GM12873 (cell line): ENCODE data around the gene TAS1R2.
A peak's percentile ranks its signal among the peaks of the same experiment; 100 is the strongest.

Source experiments
- TF ChIP-seq, protein P1 (sequence below): IDR thresholded peaks from 2 replicates; pipeline ENCODE4 v1.5.1; 2012; ENCODE audit warnings: low read depth, mild to moderate bottlenecking, moderate library complexity, low read length, control low read depth; ENCODE audit not compliant: insufficient read depth; ENCODE audit errors: missing control alignments

Gene TAS1R2

DNA sequence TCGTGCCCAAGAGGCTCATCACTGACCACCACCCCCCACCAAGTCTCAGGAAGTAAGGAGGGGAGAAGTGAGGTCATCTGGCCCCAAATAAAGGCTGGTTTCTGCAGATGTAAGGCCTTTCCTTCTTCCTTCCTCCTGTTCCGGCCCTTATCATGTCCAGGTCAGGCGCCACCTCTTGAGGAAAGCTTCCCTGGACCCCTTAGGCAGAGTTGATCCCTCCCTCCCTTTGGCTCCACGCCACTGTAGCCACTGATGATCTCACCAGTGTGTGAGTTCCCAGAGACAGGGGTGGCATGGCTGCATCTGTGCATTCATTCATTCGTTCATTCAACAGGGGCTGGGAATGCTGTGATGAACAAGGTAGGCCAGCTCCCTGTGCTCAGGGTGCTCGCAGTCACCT lies 59.2 kb downstream of the TAS1R2 start:
- TF ChIP-seq, protein P1, sequence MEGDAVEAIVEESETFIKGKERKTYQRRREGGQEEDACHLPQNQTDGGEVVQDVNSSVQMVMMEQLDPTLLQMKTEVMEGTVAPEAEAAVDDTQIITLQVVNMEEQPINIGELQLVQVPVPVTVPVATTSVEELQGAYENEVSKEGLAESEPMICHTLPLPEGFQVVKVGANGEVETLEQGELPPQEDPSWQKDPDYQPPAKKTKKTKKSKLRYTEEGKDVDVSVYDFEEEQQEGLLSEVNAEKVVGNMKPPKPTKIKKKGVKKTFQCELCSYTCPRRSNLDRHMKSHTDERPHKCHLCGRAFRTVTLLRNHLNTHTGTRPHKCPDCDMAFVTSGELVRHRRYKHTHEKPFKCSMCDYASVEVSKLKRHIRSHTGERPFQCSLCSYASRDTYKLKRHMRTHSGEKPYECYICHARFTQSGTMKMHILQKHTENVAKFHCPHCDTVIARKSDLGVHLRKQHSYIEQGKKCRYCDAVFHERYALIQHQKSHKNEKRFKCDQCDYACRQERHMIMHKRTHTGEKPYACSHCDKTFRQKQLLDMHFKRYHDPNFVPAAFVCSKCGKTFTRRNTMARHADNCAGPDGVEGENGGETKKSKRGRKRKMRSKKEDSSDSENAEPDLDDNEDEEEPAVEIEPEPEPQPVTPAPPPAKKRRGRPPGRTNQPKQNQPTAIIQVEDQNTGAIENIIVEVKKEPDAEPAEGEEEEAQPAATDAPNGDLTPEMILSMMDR = no peak

DNA sequence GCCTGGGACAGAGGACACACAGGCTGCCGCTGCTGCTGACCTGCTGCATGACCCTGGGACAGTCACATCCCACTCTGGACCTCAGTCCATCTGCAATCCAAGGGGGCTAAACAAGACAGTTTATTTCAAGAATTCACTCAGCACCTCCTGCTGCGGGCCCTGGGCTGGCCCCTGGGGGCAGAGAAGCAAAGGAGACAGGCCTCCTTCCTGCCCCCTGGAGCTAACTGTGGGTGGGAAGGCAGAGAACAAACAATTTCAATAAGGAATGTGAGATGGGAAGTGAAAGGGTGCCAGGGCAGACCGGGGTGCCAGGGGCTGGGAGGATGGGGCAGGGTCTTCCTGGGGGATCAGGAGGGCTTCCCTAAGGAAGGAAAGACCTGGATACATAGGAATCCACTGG lies 60.0 kb downstream of the TAS1R2 start:
- TF ChIP-seq, protein P1 = no peak

DNA sequence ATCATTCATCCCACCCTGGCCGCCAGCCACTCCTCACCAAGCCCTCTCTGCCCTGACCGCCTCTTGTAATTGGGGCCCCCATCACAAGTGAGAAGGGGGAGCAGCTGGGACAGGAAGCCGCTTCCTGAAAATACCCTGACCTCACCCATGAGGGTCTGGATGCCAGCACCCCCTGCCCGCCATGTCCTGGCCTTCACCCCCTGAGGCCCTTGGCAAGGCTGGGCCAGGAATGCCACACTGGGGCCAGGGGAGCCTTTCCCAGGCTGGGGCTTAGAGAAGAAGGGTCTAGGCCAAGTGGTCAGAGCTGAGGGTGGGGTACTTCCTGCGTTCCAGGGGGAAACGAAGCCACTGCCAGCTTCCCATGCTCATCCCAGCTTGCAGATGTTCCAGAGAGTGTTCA lies 60.5 kb downstream of the TAS1R2 start:
- TF ChIP-seq, protein P1 = no peak

DNA sequence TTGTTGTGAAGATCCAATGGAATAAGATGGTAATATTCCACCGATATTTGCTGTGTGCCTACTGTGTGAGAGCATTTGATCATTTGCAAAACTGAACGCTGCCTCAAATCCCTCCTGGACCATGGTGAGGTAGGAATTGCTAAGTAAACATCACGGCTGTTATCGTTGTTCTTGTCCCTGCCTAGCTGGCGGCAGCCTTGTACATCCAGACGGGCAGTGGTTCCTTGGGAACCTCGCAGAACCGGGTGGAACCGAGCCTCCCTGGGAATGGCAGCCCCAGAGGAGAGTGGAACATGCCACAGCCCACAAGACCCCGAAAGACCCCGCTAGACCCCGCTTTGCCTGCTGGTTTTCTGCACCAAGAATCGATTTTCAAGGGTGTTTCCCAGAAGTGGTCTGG lies 60.9 kb downstream of the TAS1R2 start:
- TF ChIP-seq, protein P1 = no peak

DNA sequence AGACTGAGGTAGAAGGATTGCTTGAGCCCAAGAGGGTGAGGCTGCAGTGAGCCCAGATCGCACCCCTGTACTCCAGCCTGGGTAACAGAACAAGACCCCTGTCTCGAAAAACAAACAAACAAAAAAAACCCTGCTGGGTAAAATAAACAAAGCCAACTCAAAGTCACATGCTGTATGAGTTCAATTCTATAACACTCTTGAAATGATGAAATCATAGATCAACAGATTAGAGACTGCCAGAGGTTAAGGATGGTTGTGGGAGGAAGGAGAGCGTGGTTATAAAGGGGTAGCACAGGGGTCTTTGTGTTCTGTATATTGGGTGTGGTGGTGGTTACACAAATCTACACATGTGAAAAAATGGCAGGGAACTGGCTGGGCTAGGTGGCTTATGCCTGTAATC lies 62.5 kb downstream of the TAS1R2 start:
- TF ChIP-seq, protein P1 = no peak

DNA sequence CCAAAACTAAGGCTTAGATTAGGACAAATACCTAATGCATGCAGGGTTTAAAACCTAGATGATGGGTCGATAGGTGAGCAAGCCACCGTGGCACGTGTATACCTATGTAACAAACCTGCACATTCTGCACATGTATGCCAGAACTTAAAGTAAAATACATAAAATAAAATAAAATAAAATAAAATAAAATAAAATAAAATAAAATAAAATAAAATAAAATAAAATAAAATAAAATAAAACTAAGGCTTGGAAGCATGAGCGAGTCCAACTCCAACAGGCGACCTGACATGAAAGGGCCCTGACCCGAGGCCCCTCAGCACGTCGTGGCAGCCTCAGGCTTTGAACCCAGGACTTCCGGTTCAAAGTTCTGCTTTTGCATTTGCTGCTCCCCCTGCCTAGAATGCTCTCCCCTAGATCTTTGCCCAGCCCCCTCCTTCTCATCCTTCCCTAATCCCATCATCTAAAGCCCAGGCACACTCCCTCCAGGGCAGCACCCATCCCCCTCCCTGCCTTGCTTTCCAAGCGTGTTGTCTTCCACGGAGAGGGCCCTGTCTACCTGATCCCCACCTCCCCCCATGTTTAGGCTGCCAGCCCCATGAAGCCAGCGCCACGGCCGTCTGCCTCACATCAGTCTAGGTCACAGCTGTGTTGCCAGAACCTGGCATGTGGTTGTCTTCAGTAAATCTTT lies 64.3 kb downstream of the TAS1R2 start:
- TF ChIP-seq, protein P1 = no peak

DNA sequence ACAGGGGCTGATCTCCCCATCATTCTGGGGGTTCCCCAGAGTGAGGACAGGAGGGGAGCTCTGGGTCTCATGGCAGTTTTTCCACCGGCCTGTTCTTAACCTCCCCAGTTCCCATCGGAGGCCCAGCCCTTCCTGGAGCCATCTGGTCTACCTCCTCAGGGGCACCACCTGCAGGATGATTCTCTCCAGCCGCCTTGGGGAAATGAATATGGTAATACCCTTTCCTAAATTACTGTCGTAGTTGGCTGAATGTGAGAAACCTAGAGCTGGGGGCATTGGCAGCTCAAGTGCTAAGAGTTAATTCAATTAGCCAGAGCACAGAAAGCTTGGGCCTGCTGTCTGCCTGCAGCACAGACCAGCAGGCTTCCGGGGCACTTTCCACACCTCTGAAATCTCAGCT lies 64.9 kb downstream of the TAS1R2 start:
- TF ChIP-seq, protein P1 = peak; percentile 16
